Natural killer cell treated with Interleukin-12 subunit alpha and Interleukin-12 subunit beta and Interleukin-15 and Interleukin-18, amount 100 ng/mL, for 72 hours (primary cell): ENCODE results near the gene CIDEB. TPM values are rescaled to one million over a fixed set of nuclear protein-coding genes. Genes with fewer than 3 reads are reported as not detected.

Source experiments
- ATAC-seq, 2 donors: fragments of 150-1000 bp; cut with Tn5 transposase in 1 of 2; sonication (Bioruptor Pico), chemical (Tn5 transposase) in 1 of 2; 2 replicates each; pipeline ENCODE4 v1.10.0; 2021
- DNase-seq: peaks from one replicate; pipeline ENCODE4 v3.0.0; 2022; ENCODE audit warnings: low spot score
- H3K27ac Mint-ChIP-seq, 2 donors: 1 replicate in 1 of 2; 2 replicates in 1 of 2; pipeline ENCODE4 v1.8.0; 2022; ENCODE audit warnings: mixed read lengths in 2 of 2, mild to moderate bottlenecking in 1 of 2, moderate library complexity in 1 of 2
- H3K27me3 Mint-ChIP-seq, 2 donors: 1 replicate in 1 of 2; 2 replicates in 1 of 2; pipeline ENCODE4 v1.8.0; 2022; ENCODE audit warnings: mixed read lengths in 2 of 2
- H3K36me3 Mint-ChIP-seq: one replicate; pipeline ENCODE4 v1.8.0; 2022; ENCODE audit warnings: mixed read lengths
- H3K4me1 Mint-ChIP-seq, 2 donors: 1 replicate in 1 of 2; 2 replicates in 1 of 2; pipeline ENCODE4 v1.8.0; 2022; ENCODE audit warnings: low read depth in 2 of 2, mixed read lengths in 2 of 2, mild to moderate bottlenecking in 1 of 2
- H3K4me3 Mint-ChIP-seq: one replicate; pipeline ENCODE4 v1.8.0; 2022; ENCODE audit warnings: mixed read lengths
- H3K9me3 Mint-ChIP-seq: 2 replicates; pipeline ENCODE4 v1.8.0; 2022; ENCODE audit warnings: mixed read lengths
- total RNA-seq, 2 donors: library from RNA; stranded (reverse); gene quantifications; one replicate each; pipeline ENCODE4 v1.2.3, GENCODE V29; 2022

CIDEB gene
- total RNA-seq, 2 donors from 2014 or later = 6.8 to 20.2 TPM

DNA sequence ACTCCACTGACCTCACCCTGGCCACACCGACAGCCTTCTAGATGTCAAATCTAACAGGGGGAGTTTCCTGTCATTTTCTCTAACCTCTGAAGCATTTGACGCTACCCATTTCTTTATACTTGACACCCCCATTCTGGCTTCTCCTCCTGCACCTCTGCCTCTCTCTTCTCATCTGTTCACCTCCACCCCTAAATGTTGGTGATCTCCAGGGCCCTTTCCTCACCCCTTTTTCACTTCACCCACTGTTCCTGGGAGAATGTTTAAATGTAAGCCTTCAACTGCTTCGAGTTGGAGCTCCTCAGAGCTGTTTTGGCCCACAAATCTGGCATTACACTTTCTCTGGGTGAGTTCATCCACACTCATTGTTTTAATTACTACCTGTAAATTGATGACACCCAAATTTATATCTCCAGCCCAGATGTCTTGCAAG, 35.9 kb downstream of the CIDEB start:
- no peaks in the 10 kb centered on the region for H3K36me3 Mint-ChIP-seq
- peaks cover 42 to 44% of the 10 kb centered on the region in 2 donors for H3K4me1 Mint-ChIP-seq
- ATAC-seq (no peak), DNase-seq (no peak)
- no peaks in the 10 kb centered on the region for H3K27me3 Mint-ChIP-seq
- H3K4me3 Mint-ChIP-seq = peak overlapping the region; percentile 88
- H3K27ac Mint-ChIP-seq = peak overlapping the region; percentile 87 to 92
- H3K9me3 Mint-ChIP-seq = no peaks in the 10 kb centered on the region

DNA sequence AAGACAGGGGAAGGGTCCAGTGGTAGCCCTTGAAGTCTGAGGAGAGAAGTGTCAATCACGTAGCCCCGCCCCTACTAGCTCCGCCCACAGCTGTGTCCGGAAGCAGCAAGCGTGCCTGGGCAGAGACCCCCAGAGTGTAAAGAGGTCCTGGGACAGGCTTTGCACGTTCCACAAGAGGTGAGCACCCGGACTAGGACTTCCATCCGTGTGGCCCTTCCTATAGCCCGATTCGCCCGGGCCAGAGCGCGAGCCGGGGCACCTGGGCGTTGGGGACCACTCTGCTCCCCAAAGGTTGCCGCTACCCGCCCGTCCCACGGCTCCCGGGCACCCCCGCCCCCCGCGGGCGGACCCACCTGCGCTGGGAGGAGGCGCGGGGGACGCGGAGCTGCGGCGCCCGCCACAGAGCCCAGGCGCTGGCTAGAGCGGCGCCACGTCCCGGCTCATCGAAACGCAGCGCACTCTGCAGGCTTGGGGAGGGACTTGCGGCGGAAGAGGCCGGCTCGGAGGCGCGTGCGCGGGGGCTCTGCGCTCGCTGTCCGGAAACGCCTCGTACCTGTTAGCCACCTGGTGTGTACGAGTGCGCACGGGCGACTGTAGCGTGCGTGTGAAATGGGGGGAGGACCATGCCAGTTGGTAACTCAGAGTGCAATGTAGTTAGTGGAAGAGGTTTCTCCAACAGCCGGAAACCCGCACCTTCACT, 36.5 kb downstream of the CIDEB start, which contains the start of gene RABGGTA:
RABGGTA (minus strand) TSS at position 464 of the 700 bp plus-strand sequence. CDS start 482 bp downstream, outside the sequence.
- Mint-ChIP-seq H3K4me1 (peaks cover 41 to 44% of the 10 kb centered on the region in 2 donors), H3K27me3 (no peaks in the 10 kb centered on the region), H3K36me3 (no peaks in the 10 kb centered on the region), H3K4me3 (peak within 1 kb of the TSS; percentile 88), H3K27ac (peak within 1 kb of the TSS; percentile 87 to 92), H3K9me3 (no peaks in the 10 kb centered on the region)
- DNase-seq = peak; percentile 92
- ATAC-seq = peak; percentile 95 to 96

DNA sequence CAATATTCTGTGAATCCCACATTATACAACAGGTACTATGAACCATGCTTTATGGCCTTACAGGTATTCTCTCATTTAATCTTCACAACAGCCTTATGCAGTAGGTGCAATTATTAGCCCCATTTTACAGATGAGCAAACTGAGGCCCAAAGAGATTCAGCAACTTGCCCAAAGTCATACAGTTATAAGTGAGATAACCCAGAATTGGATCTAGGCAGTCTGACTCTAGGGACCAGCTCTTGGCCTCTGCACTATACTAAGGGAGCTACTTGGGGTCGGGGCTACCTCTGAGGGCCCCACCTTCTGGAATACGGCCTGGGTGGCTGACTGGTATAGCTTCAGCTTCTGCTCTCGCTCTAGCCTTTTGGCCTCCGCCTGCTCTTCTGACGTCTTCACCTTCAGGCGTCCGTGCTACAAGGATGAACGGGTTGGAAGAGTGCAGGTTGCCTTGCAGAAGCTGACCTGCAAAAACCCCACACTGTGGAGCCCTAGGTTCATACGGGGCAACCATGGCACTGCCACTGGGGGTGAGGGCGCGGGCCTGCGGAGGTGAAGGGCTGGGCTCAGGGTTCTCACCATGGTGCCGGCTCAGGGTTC, 37.1 kb downstream of the CIDEB start:
- H3K4me1 Mint-ChIP-seq = peaks cover 41 to 44% of the 10 kb centered on the region in 2 donors
- H3K9me3 Mint-ChIP-seq = no peaks in the 10 kb centered on the region

GRCh38 chr14:24269910-24270536, 37.8 kb downstream of the CIDEB start:
- DNase-seq (no peak), ATAC-seq (no peak)
- H3K27me3 Mint-ChIP-seq = no peaks in the 10 kb centered on the region
- peak overlapping the region in 1 of 2 donors; percentile 92 for H3K27ac Mint-ChIP-seq
- H3K4me1 Mint-ChIP-seq = peaks cover 41 to 44% of the 10 kb centered on the region in 2 donors
- no peaks in the 10 kb centered on the region for H3K9me3 Mint-ChIP-seq
- no peaks in the 10 kb centered on the region for H3K36me3 Mint-ChIP-seq
- peak overlapping the region; percentile 88 for H3K4me3 Mint-ChIP-seq

More for the DNA sequence above, 37.1 kb downstream of the CIDEB start:
- peak overlapping the region; percentile 88 for H3K4me3 Mint-ChIP-seq
- no peaks in the 10 kb centered on the region for H3K36me3 Mint-ChIP-seq
- DNase-seq = no peak
- H3K27ac Mint-ChIP-seq = peak overlapping the region; percentile 87 to 92
- ATAC-seq = no peak
- H3K27me3 Mint-ChIP-seq = no peaks in the 10 kb centered on the region

DNA sequence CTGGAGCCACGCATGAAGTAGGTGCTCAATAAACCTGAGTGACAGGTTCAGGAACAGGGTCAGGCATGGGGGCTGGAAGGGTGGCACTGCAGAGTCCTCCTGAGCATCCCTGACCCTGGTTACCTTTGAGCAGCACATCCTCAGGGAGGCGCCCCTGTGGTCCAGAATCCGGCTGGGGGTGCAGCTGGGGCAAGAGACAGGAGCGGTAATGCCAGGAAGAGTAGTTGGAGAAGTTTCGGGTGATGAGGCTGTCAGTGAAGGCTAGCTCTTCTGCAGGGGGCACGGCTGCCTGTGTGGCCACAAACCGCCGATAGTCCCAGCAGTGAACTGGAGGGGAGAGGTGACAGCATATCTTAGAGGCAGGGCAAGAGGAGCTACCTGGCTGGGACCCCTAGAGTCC, 38.4 kb downstream of the CIDEB start:
- H3K9me3 Mint-ChIP-seq = no peaks in the 10 kb centered on the region
- ATAC-seq = no peak
- H3K36me3 Mint-ChIP-seq = no peaks in the 10 kb centered on the region
- H3K4me1 Mint-ChIP-seq = peaks cover 40 to 44% of the 10 kb centered on the region in 2 donors
- no peaks in the 10 kb centered on the region for H3K27me3 Mint-ChIP-seq
- no peak overlapping the region for H3K27ac Mint-ChIP-seq
- H3K4me3 Mint-ChIP-seq = no peak overlapping the region
- no peak for DNase-seq

GRCh38 chr14:24268225-24268624, 39.6 kb downstream of the CIDEB start:
- DNase-seq (no peak), ATAC-seq (no peak)
- H3K27me3 Mint-ChIP-seq = no peaks in the 10 kb centered on the region
- no peaks in the 10 kb centered on the region for H3K9me3 Mint-ChIP-seq
- no peak overlapping the region for H3K4me3 Mint-ChIP-seq
- H3K27ac Mint-ChIP-seq = no peak overlapping the region
- H3K4me1 Mint-ChIP-seq = peaks cover 28 to 32% of the 10 kb centered on the region in 2 donors
- no peaks in the 10 kb centered on the region for H3K36me3 Mint-ChIP-seq

GRCh38 chr14:24267516-24267915, 40.3 kb downstream of the CIDEB start:
- Mint-ChIP-seq H3K27me3 (no peaks in the 10 kb centered on the region), H3K4me1 (peaks cover 21 to 27% of the 10 kb centered on the region in 2 donors), H3K9me3 (no peaks in the 10 kb centered on the region)

GRCh38 chr14:24266344-24267244, 41.2 kb downstream of the CIDEB start:
- H3K9me3 Mint-ChIP-seq = no peaks in the 10 kb centered on the region
- peaks cover 12 to 19% of the 10 kb centered on the region in 2 donors for H3K4me1 Mint-ChIP-seq
- no peak for ATAC-seq
- H3K4me3 Mint-ChIP-seq = no peak overlapping the region
- H3K27me3 Mint-ChIP-seq = no peaks in the 10 kb centered on the region
- no peaks in the 10 kb centered on the region for H3K36me3 Mint-ChIP-seq
- H3K27ac Mint-ChIP-seq = no peak overlapping the region
- no peak for DNase-seq

More at GRCh38 chr14:24267516-24267915, 40.3 kb downstream of the CIDEB start:
- no peak overlapping the region for H3K27ac Mint-ChIP-seq
- DNase-seq (no peak), ATAC-seq (no peak)
- no peaks in the 10 kb centered on the region for H3K36me3 Mint-ChIP-seq
- H3K4me3 Mint-ChIP-seq = no peak overlapping the region

DNA sequence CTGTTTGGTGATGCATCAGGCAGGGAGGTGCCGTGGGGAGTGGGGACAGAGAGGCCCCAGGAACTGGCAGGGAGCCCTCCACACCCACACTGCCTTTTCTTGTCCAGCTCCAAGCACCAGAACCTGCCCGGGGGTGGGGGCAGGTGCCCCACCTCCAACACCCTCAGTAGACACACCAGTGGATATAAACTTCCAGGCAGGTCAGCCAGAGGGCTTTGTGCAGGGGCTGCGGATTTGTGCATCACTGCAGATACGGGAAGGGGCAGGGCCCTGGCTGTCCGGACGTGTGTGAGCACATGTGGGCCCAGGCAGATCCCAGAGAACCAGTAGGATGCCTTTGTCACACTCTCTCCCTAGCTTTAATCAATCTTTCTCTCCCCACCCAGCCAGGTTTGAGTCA, 43.5 kb downstream of the CIDEB start:
- no peaks in the 10 kb centered on the region for H3K9me3 Mint-ChIP-seq
- no peak for ATAC-seq
- H3K4me1 Mint-ChIP-seq = peaks cover 0 to 7% of the 10 kb centered on the region in 2 donors
- no peak for DNase-seq
- no peaks in the 10 kb centered on the region for H3K36me3 Mint-ChIP-seq
- H3K4me3 Mint-ChIP-seq = no peak overlapping the region
- no peaks in the 10 kb centered on the region for H3K27me3 Mint-ChIP-seq
- H3K27ac Mint-ChIP-seq = no peak overlapping the region

DNA sequence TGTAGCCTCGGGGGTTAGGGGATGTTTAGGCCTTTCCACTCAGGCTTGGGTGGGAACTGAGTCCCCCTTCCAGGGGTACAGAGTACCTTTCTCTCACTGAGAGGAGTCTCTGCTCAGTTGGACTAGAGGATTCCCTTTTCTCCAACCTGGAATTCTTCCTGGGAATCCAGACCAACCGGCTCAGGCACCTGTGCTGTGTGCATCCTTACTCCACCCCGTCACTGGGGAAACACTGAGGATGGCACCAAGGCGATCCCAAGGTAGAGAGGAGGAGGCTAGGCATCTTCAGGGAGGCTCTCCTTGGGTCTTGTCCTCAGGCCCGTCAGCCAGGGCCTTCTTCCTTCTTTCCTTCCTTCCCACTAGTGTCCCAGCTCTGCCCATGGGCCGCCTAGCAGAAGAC, 43.9 kb downstream of the CIDEB start:
- Mint-ChIP-seq H3K9me3 (no peaks in the 10 kb centered on the region), H3K27me3 (no peaks in the 10 kb centered on the region), H3K36me3 (no peaks in the 10 kb centered on the region), H3K4me1 (peaks cover 0 to 7% of the 10 kb centered on the region in 2 donors), H3K27ac (no peak overlapping the region), H3K4me3 (no peak overlapping the region)
- DNase-seq (no peak), ATAC-seq (no peak)

DNA sequence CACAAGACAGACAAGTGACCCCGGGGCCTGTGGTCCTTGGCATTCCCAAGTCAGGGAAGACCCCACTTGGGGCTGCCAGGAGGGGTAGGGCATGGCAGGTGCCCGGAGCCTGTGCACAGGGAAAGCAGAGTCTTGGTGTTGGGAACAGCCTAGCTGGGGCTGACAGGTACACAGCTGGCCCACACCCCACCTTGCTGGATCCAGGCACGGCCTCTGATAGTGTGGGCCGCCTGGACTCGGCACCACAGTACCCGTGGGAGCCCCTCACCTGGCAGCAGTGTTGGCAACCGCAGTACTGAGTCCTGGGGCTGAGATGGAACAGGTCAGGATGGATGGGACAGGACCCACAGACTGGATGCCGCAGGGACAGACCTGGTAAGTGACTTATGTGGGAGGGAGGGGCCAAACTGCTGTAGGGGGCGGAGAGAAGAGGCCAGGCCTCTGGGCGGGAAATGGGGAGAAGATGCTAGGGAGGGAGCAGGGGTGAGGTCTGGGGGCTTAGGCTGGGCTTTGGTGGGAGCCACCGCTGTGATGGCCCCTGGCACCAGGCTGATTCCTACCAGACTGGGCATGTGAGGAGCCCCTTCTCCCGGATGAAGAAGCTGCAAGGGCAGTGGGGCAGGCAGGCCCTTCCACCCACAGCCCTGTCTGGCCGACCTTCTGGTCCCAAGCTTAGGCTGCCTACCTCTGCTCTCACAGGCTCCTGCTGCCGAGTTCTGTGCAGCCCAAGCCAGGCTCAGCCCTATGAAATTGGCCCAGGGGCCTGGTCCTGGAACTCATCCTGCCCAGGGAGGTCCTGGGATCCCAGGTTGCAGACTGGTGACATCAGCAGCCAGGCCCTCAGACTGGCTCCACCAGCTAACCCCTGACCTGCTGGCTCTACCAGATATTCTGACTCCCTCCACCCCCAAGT, 44.7 kb downstream of the CIDEB start, which contains the start of gene TGM1:
TGM1 (minus strand) TSS at position 357 of the 913 bp plus-strand sequence. CDS start 825 bp downstream, outside the sequence.
- Mint-ChIP-seq H3K4me3 (no peak within 1 kb of the TSS), H3K27me3 (no peaks in the 10 kb centered on the region), H3K36me3 (no peaks in the 10 kb centered on the region), H3K9me3 (no peaks in the 10 kb centered on the region), H3K27ac (no peak within 1 kb of the TSS), H3K4me1 (peaks cover 0 to 7% of the 10 kb centered on the region in 2 donors)
- ATAC-seq (no peak), DNase-seq (no peak)

DNA sequence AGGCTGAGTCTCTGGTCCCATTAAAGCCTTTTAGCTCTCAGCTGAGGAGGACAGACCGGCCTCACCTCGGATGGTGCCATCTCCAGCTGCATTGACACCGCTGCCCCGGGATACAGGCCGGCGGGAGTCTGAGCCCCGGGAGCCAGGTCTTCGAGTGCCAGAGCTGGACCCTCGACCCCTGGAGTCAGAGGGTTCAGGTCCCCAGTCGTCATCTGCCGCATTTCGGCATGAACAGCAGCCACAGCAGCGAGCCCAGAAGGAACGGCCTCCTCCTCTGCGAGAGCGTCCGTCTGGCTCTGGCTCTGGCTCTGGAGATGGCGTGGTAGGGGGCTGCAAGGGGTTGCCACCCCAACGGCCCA, 45.8 kb downstream of the CIDEB start:
- no peaks in the 10 kb centered on the region for H3K9me3 Mint-ChIP-seq
- no peak overlapping the region for H3K27ac Mint-ChIP-seq
- H3K4me3 Mint-ChIP-seq = no peak overlapping the region
- H3K27me3 Mint-ChIP-seq = no peaks in the 10 kb centered on the region
- ATAC-seq (no peak), DNase-seq (no peak)
- H3K4me1 Mint-ChIP-seq = peaks cover 0 to 4% of the 10 kb centered on the region in 2 donors
- no peaks in the 10 kb centered on the region for H3K36me3 Mint-ChIP-seq
